Fibroblast of pulmonary artery (primary cell): ENCODE measurements around the gene ACO2.

Experiments
- DNase-seq: peaks from one replicate; pipeline ENCODE4 v3.0.0-alpha.2; 2010; ENCODE audit warnings: low read depth
- H3K4me3 ChIP-seq: replicated peaks from 2 replicates; pipeline ENCODE4 v1.5.1; 2011; ENCODE audit warnings: low read depth, mild to moderate bottlenecking, control low read depth, low read length, moderate library complexity
- CTCF ChIP-seq: IDR thresholded peaks from 2 replicates; pipeline ENCODE4 v1.5.1; 2011; ENCODE audit warnings: mild to moderate bottlenecking, control low read depth, low read length, inconsistent platforms; ENCODE audit errors: missing control alignments

ACO2 gene

DNA sequence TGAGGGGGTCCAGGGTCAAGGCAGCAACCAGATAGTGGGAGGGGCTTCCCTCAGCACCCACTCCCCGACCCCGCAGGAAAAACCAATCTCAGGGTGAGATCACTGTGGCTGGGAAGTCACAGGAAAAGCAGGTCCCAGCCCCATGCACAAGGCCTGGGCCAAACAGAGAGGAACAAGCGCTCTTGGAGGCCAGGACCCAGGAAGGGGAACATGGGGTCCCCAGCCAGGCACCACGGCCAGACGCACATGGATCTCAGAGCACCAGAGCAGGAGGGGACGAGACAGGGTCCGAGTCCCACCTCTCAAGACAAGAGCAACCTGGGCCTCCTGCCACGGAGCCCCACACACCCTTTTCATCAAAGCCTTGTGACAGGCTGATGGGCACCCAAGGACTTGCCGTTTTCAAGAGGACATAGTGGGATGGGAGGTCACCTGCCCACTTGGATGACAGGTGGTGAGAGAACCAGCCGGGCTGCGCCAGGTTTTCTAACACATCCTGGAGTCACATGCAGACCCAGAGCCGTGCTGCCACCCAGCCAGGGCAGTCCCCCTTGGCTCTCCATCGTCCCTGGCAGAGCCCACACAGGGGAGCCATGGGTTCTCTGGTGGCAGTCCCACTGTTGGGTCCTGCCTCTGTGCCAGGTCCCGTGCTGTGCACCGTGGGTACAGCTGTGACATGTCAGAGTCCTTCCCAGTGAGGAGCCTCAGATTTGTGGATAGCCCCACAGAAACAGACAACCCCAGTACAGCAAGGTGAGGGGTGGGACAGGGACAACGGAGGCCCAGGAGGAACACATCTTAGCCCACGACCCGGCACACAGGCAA, 62.2 kb downstream of the ACO2 start:
- TF ChIP-seq CTCF, result no peak
- no peak overlapping the region for H3K4me3 ChIP-seq
- no peak for DNase-seq

DNA sequence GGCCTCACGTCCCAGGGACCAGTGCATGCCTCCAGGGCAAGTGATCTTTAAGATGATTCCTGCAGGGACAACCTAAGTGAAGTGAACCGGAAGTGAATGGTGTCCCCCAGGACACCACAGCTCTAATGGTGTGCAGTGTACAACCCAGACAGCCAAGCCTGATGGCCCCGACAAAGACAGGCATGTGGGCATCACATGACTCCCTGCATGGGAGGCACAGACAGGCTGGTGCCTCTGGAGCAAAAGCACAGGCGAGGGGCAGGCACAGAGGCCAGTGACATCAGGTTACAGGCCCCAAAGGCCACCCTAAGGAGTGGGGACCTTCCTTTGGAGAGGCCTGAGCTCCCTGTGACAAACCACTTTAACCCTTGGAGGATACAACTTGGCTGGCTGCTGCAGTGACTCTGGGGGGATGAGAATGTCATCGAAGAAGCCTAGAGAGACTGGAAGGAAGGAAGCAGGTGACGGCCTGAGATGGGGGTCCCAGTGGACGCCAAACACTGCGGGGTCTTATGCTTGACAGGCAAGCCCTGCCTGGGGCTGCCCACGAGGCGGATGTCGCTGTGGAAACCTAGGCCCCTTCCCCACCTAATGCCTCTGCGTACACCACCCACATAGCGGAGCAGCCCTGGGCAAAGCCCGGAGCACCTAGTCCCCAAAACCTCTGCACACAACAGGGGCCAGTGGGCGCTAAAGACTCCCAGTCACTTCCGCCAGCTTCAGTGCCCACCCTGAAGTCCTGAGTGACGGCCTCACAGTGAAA, 63.0 kb downstream of the ACO2 start:
- TF ChIP-seq CTCF, result no peak
- H3K4me3 ChIP-seq, result no peak overlapping the region
- DNase-seq, result no peak

- no peak overlapping the region for H3K4me3 ChIP-seq
- TF ChIP-seq CTCF, result peak; percentile 83
- DNase-seq, result peak; percentile 71
Measured at GRCh38 chr22:41532908-41533825, 64.2 kb downstream of the ACO2 start.

GRCh38 chr22:41534219-41534618, 65.3 kb downstream of the ACO2 start:
- H3K4me3 ChIP-seq, result no peak overlapping the region
- TF ChIP-seq CTCF, result no peak
- no peak for DNase-seq

- H3K4me3 ChIP-seq, result no peak overlapping the region
- DNase-seq, result no peak
- peak; percentile 27 for TF ChIP-seq CTCF
Measured at GRCh38 chr22:41535244-41535643, 66.3 kb downstream of the ACO2 start.

GRCh38 chr22:41537203-41537602, 68.3 kb downstream of the ACO2 start:
- TF ChIP-seq CTCF, result no peak
- no peak for DNase-seq
- no peak overlapping the region for H3K4me3 ChIP-seq
